OCI-M1 (cell line): ENCODE measurements around the gene TCF4.

Experiments
- DNase-seq: peaks from one replicate; lab custom pipeline; 2025; lab: John Stamatoyannopoulos, UW

The TCF4 gene

GRCh38 chr18:55585920-55586561 lies 2.0 kb downstream of the TCF4 start:
- peak; percentile 65 for DNase-seq

DNA sequence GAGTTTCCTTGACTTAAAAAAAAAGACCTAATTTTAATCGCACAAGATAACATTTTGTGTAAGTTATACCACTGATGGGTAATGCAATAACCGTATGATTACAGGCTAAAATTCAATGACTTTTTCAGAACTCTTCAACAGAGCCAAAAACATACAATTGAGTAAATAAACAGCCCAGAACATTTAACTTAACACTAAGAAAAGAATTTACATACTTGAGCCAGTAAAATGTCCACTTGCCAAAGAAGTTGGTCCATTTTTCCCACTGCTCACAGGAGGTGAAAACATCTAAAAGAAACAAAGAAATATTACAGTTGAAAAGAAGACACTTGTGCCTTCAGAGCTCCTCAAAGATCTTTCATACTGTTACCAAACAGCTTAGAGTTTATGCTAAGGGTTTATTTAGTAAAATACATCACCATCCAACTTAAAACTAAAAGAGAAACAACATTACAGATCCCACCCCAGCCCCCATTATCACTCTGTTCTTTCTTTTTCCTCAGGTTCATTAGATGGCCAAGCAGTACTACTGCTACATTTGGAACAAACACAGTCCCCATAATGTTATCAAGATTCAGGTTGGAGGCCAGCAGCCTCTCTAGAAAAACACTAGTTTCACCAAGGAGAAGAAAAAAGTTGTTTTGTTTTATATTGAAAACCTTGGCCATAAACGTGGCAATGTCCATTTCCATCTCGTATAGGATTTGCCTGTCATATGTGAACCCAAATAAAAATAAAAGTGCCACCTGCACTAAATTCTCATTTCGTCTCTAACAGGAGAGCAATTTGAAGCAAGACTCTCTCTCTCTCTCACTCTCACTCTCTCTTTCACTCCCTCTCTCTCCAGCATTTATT lies 2.7 kb downstream of the TCF4 start:
- peak; percentile 57 for DNase-seq

DNA sequence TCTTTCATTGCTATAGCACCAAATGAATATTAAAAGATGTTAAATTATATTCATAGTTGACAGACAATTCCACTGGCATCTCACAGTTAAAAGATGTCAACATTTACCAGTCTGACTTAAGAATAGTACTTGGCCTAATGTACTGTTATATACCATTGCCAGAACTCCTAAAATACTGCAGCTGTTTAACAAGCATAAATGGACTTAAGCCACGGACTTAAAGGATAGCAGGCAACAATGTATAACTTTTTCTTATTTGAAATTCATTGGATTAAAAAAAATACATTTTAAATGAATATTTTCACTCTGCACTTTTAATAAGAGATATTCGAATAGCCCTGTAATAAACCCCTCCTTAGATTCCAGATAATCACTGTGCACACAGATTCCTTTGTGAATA lies 3.8 kb downstream of the TCF4 start:
- peak; percentile 20 for DNase-seq

DNA sequence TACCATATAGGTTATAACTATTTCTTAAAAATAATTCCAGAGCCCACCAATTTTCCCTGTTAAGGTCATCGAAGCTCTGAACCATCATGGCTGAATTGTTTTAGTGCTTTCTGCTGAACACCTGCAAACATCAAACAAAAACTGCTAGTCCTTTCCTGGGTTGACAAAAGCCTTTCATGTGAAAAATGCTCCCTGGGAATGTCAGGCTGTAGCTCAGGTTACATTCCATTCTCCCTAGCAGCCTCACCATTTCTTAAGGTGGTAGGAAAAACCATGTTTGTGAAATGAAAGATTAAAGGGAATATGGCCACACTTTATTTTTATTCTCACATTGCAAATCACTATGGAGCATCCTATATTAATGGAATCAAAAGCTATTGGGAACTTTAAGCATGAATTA lies 5.7 kb downstream of the TCF4 start:
- no peak for DNase-seq

DNA sequence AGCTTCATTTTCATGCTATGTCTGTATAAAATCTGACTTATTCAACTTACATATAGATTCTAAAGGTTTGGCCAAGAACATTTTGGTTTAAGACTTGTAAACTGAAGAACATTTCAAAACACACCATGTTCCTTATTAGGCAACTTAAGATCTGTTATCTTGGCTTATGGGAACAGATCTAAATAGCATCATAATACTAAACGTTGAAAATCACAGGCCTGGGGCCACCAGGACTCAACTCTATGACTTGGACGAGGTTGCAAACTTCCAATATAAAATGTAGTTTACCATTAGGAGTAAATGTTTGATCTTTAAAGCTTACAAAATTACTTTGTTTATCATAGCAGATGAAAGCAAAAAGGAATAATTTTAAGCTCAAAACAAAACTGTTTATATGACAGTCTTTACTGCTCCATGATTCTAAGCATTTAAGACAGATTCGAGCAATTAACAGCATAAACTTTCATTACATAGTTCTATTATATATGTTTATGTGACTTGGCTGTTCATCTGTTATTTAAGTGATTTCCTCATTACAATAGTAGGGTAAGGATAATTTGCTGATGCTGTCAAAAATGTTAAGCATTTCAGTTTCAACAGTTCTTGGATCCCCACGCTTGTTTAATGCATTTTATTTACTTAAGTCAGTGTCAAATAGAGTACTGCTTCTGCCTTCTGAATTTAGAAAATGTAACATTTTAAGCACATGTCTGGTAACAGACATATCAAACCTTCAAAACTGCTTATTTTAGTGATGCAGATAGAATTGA lies 8.3 kb downstream of the TCF4 start:
- DNase-seq: peak; percentile 13

DNA sequence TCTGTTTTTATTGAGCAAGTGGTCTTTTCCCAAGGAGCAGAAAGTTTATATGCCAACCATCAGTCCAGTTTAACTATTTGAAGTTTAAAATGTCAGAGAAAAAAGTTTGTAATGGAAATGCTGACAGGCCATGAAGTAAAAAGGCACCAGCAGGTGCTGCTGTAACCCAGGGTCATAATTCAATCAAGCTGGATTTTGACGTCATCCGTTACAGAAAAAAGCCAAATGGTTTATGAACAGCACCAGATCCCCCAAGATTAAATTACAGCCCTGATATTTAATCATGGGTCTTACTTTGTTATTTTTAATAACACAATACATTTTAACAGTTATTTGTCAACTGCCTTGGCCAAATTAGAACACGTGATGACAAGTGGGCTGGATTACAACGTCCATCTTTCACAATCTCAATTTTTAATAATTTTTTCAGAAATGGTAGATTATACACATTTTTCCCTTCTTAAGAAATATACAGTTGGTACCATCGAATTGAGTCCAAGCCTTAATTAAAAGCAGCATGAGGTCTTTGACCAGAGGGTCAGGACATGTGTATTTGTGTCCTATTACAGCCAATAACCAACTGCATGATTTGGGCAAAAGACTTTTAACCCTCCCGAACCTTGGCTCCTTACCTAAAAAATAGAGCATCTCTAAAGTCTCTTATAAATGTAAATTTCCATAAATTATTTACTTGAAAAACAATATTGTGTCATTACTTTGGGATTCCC lies 10.0 kb downstream of the TCF4 start:
- DNase-seq: peak; percentile 38

GRCh38 chr18:55576001-55576400 lies 12.0 kb downstream of the TCF4 start:
- peak; percentile 39 for DNase-seq

DNA sequence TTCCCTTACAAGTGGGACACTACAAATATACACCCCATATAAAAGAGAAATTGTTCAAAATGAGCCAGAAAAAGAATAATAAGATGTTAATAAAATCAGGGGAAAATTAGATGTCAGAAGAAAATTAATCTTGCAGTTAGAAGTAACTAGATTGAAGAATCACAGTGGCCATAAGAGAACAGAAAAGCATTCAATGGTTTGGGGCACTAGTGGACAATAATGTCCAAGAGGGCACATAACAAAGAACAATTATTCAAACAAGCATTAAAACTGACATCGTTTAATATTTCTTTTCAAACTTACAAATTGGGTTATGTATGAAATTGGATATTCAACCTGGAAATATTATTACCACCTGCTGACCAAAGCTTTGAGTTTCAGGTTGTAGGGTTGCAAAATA lies 12.9 kb downstream of the TCF4 start:
- no peak for DNase-seq

DNA sequence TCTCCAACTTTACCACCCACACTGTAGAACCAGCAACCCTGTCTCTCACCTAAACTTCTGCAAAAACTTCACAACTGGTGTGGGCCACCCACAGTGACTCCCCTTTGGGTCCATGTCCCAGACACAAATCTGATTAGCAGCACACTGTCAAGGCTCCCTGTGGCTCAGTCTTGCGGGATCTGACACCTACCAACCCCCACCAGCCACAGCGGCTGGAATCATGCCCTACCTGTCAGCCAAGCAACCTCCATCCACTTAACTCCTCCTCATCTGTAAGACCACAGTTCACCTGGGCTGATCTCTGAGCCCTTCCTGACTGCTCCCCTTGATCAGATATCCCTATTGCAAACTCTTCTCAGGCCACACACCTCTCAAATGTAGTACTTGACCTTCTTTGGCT lies 14.6 kb downstream of the TCF4 start:
- DNase-seq: no peak

DNA sequence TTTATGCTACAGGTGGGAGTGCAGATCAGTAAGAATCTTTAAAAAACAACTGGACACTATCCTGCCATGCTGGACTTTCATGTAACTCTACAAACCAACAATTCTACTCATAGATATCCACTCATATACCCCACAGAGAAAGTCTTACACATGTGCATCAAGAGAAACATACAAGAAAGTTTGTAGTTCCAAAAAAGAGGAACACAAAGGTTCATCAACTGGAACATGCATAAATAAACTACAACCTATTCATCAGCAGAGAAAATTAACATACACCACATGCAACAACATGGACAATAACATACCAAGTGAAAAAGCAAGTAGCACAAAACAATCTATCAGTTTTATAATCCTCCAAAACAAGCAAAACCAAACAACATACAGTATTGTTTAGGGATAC lies 17.0 kb downstream of the TCF4 start:
- DNase-seq: no peak

GRCh38 chr18:55566456-55566935 lies 21.5 kb downstream of the TCF4 start:
- DNase-seq: no peak

- no peak for DNase-seq
Observed at GRCh38 chr18:55559739-55560138, 28.3 kb downstream of the TCF4 start.

- no peak for DNase-seq
Observed at GRCh38 chr18:55557211-55557610, 30.8 kb downstream of the TCF4 start.

DNA sequence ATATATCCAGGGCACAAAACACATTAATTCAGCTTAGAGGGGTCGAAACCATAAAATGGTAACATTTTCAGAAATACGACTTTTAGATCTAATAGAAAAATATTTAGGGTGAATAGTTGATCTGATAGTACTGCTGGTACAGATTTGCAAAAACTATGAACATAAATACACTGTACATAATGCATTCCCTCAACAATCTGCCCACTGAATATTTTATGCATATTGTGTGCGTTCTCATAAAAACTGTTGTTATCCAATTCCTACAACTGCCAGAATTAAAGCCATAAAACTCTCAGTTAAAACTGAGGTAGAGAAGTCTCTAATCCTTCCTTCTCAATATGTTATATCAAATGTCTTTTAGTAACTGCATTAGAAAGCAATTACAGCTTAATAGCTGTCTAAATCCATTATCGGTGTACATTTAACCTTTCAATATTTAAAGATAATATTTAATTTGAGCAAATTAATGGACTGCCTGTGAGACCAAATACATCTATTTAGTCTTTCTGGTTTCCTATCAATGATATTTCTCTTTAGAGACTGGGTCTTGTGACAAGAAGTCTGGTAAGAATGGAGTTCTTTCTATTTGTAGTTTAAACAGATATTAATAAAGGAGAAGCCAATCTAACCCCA lies 32.5 kb downstream of the TCF4 start:
- no peak for DNase-seq

GRCh38 chr18:55552526-55553189 lies 35.3 kb downstream of the TCF4 start:
- DNase-seq: no peak

- no peak for DNase-seq
Observed at GRCh38 chr18:55551227-55551626, 36.8 kb downstream of the TCF4 start.

GRCh38 chr18:55550471-55550870 lies 37.5 kb downstream of the TCF4 start:
- no peak for DNase-seq

- peak; percentile 15 for DNase-seq
Observed at GRCh38 chr18:55549474-55550104, 38.4 kb downstream of the TCF4 start.

- DNase-seq: no peak
Observed at GRCh38 chr18:55547705-55548056, 40.3 kb downstream of the TCF4 start.

GRCh38 chr18:55546851-55547704 lies 40.9 kb downstream of the TCF4 start:
- DNase-seq: no peak
